ENCODE data around the gene SGK1.

DNA sequence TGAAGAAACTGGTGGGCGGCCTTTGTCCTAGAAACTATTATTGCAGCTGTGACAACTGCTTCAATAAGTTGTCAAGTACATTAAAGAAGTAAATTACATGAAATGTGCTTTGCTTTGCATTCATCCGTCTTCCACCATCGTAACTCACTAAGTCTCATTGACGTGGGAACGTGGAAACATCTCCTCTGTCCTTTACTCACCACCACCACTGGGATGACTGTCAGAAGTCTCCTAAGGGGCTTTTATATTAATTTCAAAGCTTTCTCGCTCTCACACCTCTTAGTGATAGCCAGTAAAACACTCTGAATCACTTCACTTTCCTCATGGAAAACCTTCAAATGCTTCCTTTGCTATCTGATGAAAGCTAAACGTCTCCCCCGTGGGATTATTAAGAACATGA is 153.6 kb downstream of the SGK1 start:
- TF ChIP-seq CTCF (IDR thresholded peaks at IDR 0.05) = no peak
- TF ChIP-seq, protein P1, sequence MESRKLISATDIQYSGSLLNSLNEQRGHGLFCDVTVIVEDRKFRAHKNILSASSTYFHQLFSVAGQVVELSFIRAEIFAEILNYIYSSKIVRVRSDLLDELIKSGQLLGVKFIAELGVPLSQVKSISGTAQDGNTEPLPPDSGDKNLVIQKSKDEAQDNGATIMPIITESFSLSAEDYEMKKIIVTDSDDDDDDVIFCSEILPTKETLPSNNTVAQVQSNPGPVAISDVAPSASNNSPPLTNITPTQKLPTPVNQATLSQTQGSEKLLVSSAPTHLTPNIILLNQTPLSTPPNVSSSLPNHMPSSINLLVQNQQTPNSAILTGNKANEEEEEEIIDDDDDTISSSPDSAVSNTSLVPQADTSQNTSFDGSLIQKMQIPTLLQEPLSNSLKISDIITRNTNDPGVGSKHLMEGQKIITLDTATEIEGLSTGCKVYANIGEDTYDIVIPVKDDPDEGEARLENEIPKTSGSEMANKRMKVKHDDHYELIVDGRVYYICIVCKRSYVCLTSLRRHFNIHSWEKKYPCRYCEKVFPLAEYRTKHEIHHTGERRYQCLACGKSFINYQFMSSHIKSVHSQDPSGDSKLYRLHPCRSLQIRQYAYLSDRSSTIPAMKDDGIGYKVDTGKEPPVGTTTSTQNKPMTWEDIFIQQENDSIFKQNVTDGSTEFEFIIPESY (IDR thresholded peaks at IDR 0.05; ENCODE audit: borderline replicate concordance, low read depth) = no peak
- TF ChIP-seq SMC3 (IDR thresholded peaks at IDR 0.05; ENCODE audit: low read depth, low read length) = no peak

Measured in SK-N-SH (cell line).